ENCODE data around the gene ADAMTS13.

The ADAMTS13 gene

GRCh38 chr9:133474853-133475252 lies 52.7 kb downstream of the ADAMTS13 start:
- no peak for DNase-seq

- no peak for DNase-seq
Observed at GRCh38 chr9:133475292-133476012, 53.3 kb downstream of the ADAMTS13 start.

- no peak for DNase-seq
Observed at GRCh38 chr9:133476036-133476931, 54.1 kb downstream of the ADAMTS13 start.

- no peak for DNase-seq
Observed at GRCh38 chr9:133476941-133477340, 54.8 kb downstream of the ADAMTS13 start.

GRCh38 chr9:133477461-133477860 lies 55.3 kb downstream of the ADAMTS13 start:
- DNase-seq: no peak

GRCh38 chr9:133477992-133478850 lies 56.1 kb downstream of the ADAMTS13 start:
- peak; percentile 13 for DNase-seq

- peak; percentile 85 for DNase-seq
Observed at GRCh38 chr9:133478851-133479711, 56.9 kb downstream of the ADAMTS13 start, which contains the start of gene SLC2A6. TSS of gene SLC2A6 (minus strand) at chr9:133479099. CDS start at chr9:133479059, 40 bp downstream.

- no peak for DNase-seq
Observed at GRCh38 chr9:133483611-133484010, 61.4 kb downstream of the ADAMTS13 start.

- no peak for DNase-seq
Observed at GRCh38 chr9:133484671-133485437, 62.7 kb downstream of the ADAMTS13 start.

- peak; percentile 9 for DNase-seq
Observed at GRCh38 chr9:133485531-133486260, 63.5 kb downstream of the ADAMTS13 start.

GRCh38 chr9:133487331-133487725 lies 65.2 kb downstream of the ADAMTS13 start:
- DNase-seq: no peak

- DNase-seq: no peak
Observed at GRCh38 chr9:133488686-133489252, 66.6 kb downstream of the ADAMTS13 start.

GRCh38 chr9:133489253-133490190 lies 67.4 kb downstream of the ADAMTS13 start:
- DNase-seq: no peak

GRCh38 chr9:133490201-133490681 lies 68.1 kb downstream of the ADAMTS13 start:
- DNase-seq: no peak

GRCh38 chr9:133490865-133491655 lies 68.9 kb downstream of the ADAMTS13 start:
- DNase-seq: no peak

GRCh38 chr9:133491656-133491925 lies 69.4 kb downstream of the ADAMTS13 start:
- no peak for DNase-seq

GRCh38 chr9:133492061-133493021 lies 70.2 kb downstream of the ADAMTS13 start:
- no peak for DNase-seq

Data from CD4-positive, alpha-beta T cell treated with Interleukin-21 for 1 hour (primary cell).